Vagina (tissue), 1 donor: ENCODE data around the gene MACO1. TPM values are rescaled to one million over a fixed set of nuclear protein-coding genes. Genes with fewer than 3 reads are reported as not detected.

Source experiments
- total RNA-seq: library from RNA; depleted of rRNA; stranded (reverse); fragments of >200 nt; gene quantifications from one replicate; pipeline ENCODE4 v1.2.3, GENCODE V29; 2016

Gene MACO1
- total RNA-seq, 1 donor from 2014 or later = 13.8 TPM

Other genes starting within 250 kb of the MACO1 start
- 28.7 TPM for gene SYF2, start 198.4 kb upstream of the MACO1 start, total RNA-seq
- 163 TPM for gene RSRP1, start 183.4 kb upstream of the MACO1 start, total RNA-seq
- not detected for gene RHD, start 158.4 kb upstream of the MACO1 start, total RNA-seq
- gene TMEM50A, start 92.6 kb upstream of the MACO1 start, total RNA-seq = 68.8 TPM
- not detected for gene RHCE, start 10.1 kb upstream of the MACO1 start, total RNA-seq
- 22.3 TPM for gene LDLRAP1, start 112.7 kb downstream of the MACO1 start, total RNA-seq
- 31.4 TPM for gene MAN1C1, start 185.9 kb downstream of the MACO1 start, total RNA-seq